ENCODE results near the gene LHPP. TPM values are rescaled to one million over a fixed set of nuclear protein-coding genes. Genes with fewer than 3 reads are reported as not detected.

Gene LHPP
- total RNA-seq, 2 donors from 2014 or later: 7.4 to 10.6 TPM

DNA sequence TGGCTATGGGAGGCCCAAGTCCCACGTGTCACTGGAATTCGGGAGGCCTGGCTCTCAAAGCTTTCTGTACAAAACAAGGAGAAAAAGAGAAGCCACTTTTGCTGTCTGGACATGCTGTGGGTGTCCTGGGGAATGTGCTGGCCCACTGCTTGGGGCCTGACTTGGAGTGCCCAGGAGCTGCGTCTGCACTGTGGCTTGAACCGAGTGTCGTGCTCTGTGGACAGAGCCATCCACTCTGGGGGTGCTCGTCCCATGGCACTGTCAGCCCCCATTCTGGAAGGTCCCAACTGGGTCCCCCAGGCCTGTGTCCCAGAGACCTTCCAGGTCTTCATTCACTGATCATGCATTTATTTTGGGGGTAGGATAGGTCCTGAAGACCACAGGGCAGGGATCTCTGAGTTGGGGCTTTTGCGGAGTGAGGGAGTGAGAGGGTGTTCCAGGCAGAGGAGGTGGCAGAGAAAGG lies 138.0 kb downstream of the LHPP start:
- Mint-ChIP-seq H3K9me3 (no peaks in the 10 kb centered on the region), H3K27me3 (no peaks in the 10 kb centered on the region), H3K36me3 (ENCODE audit: low read depth) (no peaks in the 10 kb centered on the region), H3K4me1 (peaks cover 19% of the 10 kb centered on the region), H3K27ac (no peak overlapping the region), H3K4me3 (no peak overlapping the region)
- ATAC-seq (replicated peaks): no peak

- ATAC-seq (replicated peaks): no peak
- Mint-ChIP-seq H3K4me1 (peaks cover 19% of the 10 kb centered on the region), H3K27me3 (no peaks in the 10 kb centered on the region), H3K36me3 (ENCODE audit: low read depth) (no peaks in the 10 kb centered on the region), H3K27ac (no peak overlapping the region), H3K4me3 (no peak overlapping the region), H3K9me3 (no peaks in the 10 kb centered on the region)
Measured at GRCh38 chr10:124600051-124600880, 138.6 kb downstream of the LHPP start.

- Mint-ChIP-seq H3K27me3 (no peaks in the 10 kb centered on the region), H3K4me1 (peaks cover 13% of the 10 kb centered on the region), H3K27ac (no peak overlapping the region), H3K9me3 (no peaks in the 10 kb centered on the region), H3K36me3 (ENCODE audit: low read depth) (no peaks in the 10 kb centered on the region), H3K4me3 (no peak overlapping the region)
- no peak for ATAC-seq (replicated peaks)
Measured at GRCh38 chr10:124601016-124601415, 139.4 kb downstream of the LHPP start.

- no peaks in the 10 kb centered on the region for H3K27me3 Mint-ChIP-seq
- ATAC-seq (replicated peaks): no peak
- H3K4me1 Mint-ChIP-seq: peaks cover 13% of the 10 kb centered on the region
- H3K9me3 Mint-ChIP-seq: no peaks in the 10 kb centered on the region
- H3K36me3 Mint-ChIP-seq (ENCODE audit: low read depth): no peaks in the 10 kb centered on the region
- H3K27ac Mint-ChIP-seq: no peak overlapping the region
- H3K4me3 Mint-ChIP-seq: no peak overlapping the region
Measured at GRCh38 chr10:124601431-124602120, 140.0 kb downstream of the LHPP start.

- Mint-ChIP-seq H3K36me3 (ENCODE audit: low read depth) (no peaks in the 10 kb centered on the region), H3K9me3 (no peaks in the 10 kb centered on the region), H3K4me3 (no peak overlapping the region), H3K27me3 (no peaks in the 10 kb centered on the region), H3K4me1 (peaks cover 13% of the 10 kb centered on the region), H3K27ac (no peak overlapping the region)
- ATAC-seq (replicated peaks): no peak
Measured at GRCh38 chr10:124602121-124602561, 140.5 kb downstream of the LHPP start.

- no peak overlapping the region for H3K4me3 Mint-ChIP-seq
- no peak for ATAC-seq (replicated peaks)
- no peaks in the 10 kb centered on the region for H3K27me3 Mint-ChIP-seq
- no peaks in the 10 kb centered on the region for H3K9me3 Mint-ChIP-seq
- H3K4me1 Mint-ChIP-seq: peaks cover 13% of the 10 kb centered on the region
- H3K27ac Mint-ChIP-seq: no peak overlapping the region
- H3K36me3 Mint-ChIP-seq (ENCODE audit: low read depth): no peaks in the 10 kb centered on the region
Measured at GRCh38 chr10:124602646-124603365, 141.2 kb downstream of the LHPP start.

GRCh38 chr10:124603376-124604213 lies 142.0 kb downstream of the LHPP start:
- no peaks in the 10 kb centered on the region for H3K9me3 Mint-ChIP-seq
- H3K4me3 Mint-ChIP-seq: no peak overlapping the region
- no peaks in the 10 kb centered on the region for H3K36me3 Mint-ChIP-seq (ENCODE audit: low read depth)
- no peak overlapping the region for H3K27ac Mint-ChIP-seq
- no peaks in the 10 kb centered on the region for H3K27me3 Mint-ChIP-seq
- no peak for ATAC-seq (replicated peaks)
- H3K4me1 Mint-ChIP-seq: peaks cover 11% of the 10 kb centered on the region

- Mint-ChIP-seq H3K36me3 (ENCODE audit: low read depth) (no peaks in the 10 kb centered on the region), H3K4me1 (peaks cover 5% of the 10 kb centered on the region), H3K9me3 (no peaks in the 10 kb centered on the region), H3K4me3 (no peak overlapping the region), H3K27me3 (no peaks in the 10 kb centered on the region), H3K27ac (no peak overlapping the region)
- no peak for ATAC-seq (replicated peaks)
Measured at GRCh38 chr10:124604214-124605000, 142.8 kb downstream of the LHPP start.

DNA sequence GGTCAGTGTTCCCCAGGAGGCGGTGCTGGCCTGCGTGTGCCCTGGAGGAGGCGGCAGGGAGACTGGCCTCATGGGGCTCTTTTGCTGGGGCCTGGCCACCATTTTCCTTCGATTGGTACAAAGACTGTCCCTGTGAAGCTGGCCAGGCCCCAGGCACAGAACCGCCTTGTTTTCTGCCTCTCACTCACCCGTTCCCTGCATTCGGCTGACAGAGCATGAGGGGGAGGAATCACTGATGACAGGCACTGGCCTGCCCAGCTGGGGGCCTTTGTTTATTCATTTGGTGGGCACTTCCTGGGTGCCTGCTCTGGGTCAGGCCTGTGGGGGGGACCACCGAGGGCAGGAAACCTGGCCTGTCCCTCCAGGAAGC lies 143.4 kb downstream of the LHPP start:
- H3K4me1 Mint-ChIP-seq: peaks cover 5% of the 10 kb centered on the region
- H3K27ac Mint-ChIP-seq: no peak overlapping the region
- no peak overlapping the region for H3K4me3 Mint-ChIP-seq
- no peaks in the 10 kb centered on the region for H3K36me3 Mint-ChIP-seq (ENCODE audit: low read depth)
- no peak for ATAC-seq (replicated peaks)
- no peaks in the 10 kb centered on the region for H3K9me3 Mint-ChIP-seq
- no peaks in the 10 kb centered on the region for H3K27me3 Mint-ChIP-seq

GRCh38 chr10:124605481-124605855 lies 143.8 kb downstream of the LHPP start:
- Mint-ChIP-seq H3K27me3 (no peaks in the 10 kb centered on the region), H3K9me3 (no peaks in the 10 kb centered on the region), H3K27ac (no peak overlapping the region), H3K4me3 (no peak overlapping the region), H3K36me3 (ENCODE audit: low read depth) (no peaks in the 10 kb centered on the region), H3K4me1 (peaks cover 5% of the 10 kb centered on the region)
- ATAC-seq (replicated peaks): no peak

- H3K36me3 Mint-ChIP-seq (ENCODE audit: low read depth): no peaks in the 10 kb centered on the region
- no peaks in the 10 kb centered on the region for H3K4me1 Mint-ChIP-seq
- H3K9me3 Mint-ChIP-seq: no peaks in the 10 kb centered on the region
- H3K27me3 Mint-ChIP-seq: no peaks in the 10 kb centered on the region
- H3K27ac Mint-ChIP-seq: no peak overlapping the region
- ATAC-seq (replicated peaks): no peak
- H3K4me3 Mint-ChIP-seq: no peak overlapping the region
Measured at GRCh38 chr10:124605856-124606812, 144.5 kb downstream of the LHPP start.

GRCh38 chr10:124606822-124607221 lies 145.2 kb downstream of the LHPP start:
- Mint-ChIP-seq H3K4me1 (no peaks in the 10 kb centered on the region), H3K4me3 (no peak overlapping the region), H3K27me3 (no peaks in the 10 kb centered on the region), H3K27ac (no peak overlapping the region), H3K36me3 (ENCODE audit: low read depth) (no peaks in the 10 kb centered on the region), H3K9me3 (no peaks in the 10 kb centered on the region)
- ATAC-seq (replicated peaks): no peak

DNA sequence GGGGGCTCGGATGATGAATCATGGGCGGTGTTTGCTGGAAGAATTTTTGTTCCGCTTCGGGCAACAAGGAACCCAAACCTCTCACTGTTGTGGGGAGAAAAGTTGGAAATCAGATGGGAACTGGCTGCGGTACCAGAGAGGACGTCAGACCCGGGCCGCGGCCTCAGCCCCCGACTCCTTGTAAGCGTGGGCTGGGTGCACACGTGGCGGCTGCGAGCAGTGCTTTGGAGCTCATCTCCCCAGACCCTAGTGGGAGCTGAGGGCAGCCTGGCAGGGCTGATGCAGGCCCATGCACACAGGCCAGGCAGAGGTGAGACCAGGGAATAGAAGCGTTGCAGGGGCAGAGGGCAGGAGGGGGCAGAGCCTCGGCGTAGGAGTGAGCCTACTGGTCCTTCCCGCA lies 146.1 kb downstream of the LHPP start:
- Mint-ChIP-seq H3K9me3 (no peaks in the 10 kb centered on the region), H3K27me3 (no peaks in the 10 kb centered on the region), H3K4me1 (no peaks in the 10 kb centered on the region), H3K4me3 (no peak overlapping the region), H3K27ac (no peak overlapping the region), H3K36me3 (ENCODE audit: low read depth) (no peaks in the 10 kb centered on the region)
- ATAC-seq (replicated peaks): no peak
